CD4-positive, CD25-positive, alpha-beta regulatory T cell (primary cell): Measurements from ENCODE around the gene APOL1. TPM values are rescaled to one million over a fixed set of nuclear protein-coding genes. Genes with fewer than 3 reads are reported as not detected.
A peak's percentile ranks its signal among the peaks of the same experiment; 100 is the strongest.

Experiments used
- ATAC-seq, 2 donors: fragments of 150-1000 bp; cut with Tn5 transposase; one replicate each; pipeline ENCODE4 v1.10.0; 2021; ENCODE audit warnings: low read depth in 2 of 2, moderate number of reproducible peaks in 2 of 2, moderate library complexity in 1 of 2
- DNase-seq, 3 donors: peaks; one replicate each; pipeline versions ENCODE4 v3.0.0 to v3.0.0-alpha.2; 2012 to 2022; ENCODE audit warnings: mixed read lengths in 1 of 3
- H3K27ac ChIP-seq: one replicate; pipeline ENCODE4 v1.7.0; 2013; ENCODE audit warnings: mild to moderate bottlenecking, low read length; ENCODE audit not compliant: insufficient read depth, poor library complexity, severe bottlenecking
- H3K27me3 ChIP-seq: one replicate; pipeline ENCODE4 v1.7.0; 2013; ENCODE audit warnings: low read length; ENCODE audit not compliant: control insufficient read depth, insufficient read depth
- H3K36me3 ChIP-seq: one replicate; pipeline ENCODE4 v1.7.0; 2013; ENCODE audit warnings: mild to moderate bottlenecking, low read length, moderate library complexity; ENCODE audit not compliant: control insufficient read depth, insufficient read depth
- H3K4me1 ChIP-seq: 2 replicates; pipeline ENCODE4 v1.7.0; 2013; ENCODE audit warnings: mild to moderate bottlenecking, low read length; ENCODE audit not compliant: insufficient read depth, control insufficient read depth, poor library complexity, severe bottlenecking
- H3K4me3 ChIP-seq: one replicate; pipeline ENCODE4 v1.7.0; 2013; ENCODE audit warnings: low read depth, mild to moderate bottlenecking, low read length, moderate library complexity
- H3K9me3 ChIP-seq, 2 experiments: 1 replicate in 1 of 2; 2 replicates in 1 of 2; pipeline ENCODE4 v1.7.0; 2013; ENCODE audit warnings: low read length in 2 of 2, mild to moderate bottlenecking in 1 of 2, moderate library complexity in 1 of 2; ENCODE audit not compliant: control insufficient read depth in 2 of 2
- H3K27ac Mint-ChIP-seq, 3 donors: one replicate each; pipeline ENCODE4 v1.8.0; 2020 to 2022; ENCODE audit warnings: mild to moderate bottlenecking in 3 of 3, mixed read lengths in 3 of 3, moderate library complexity in 2 of 3
- H3K27me3 Mint-ChIP-seq: one replicate; pipeline ENCODE4 v1.8.0; 2022; ENCODE audit warnings: mild to moderate bottlenecking, mixed read lengths
- H3K36me3 Mint-ChIP-seq: one replicate; pipeline ENCODE4 v1.8.0; 2020; ENCODE audit warnings: mixed read lengths
- H3K4me1 Mint-ChIP-seq, 4 donors: one replicate each; pipeline ENCODE4 v1.8.0; 2020 to 2022; ENCODE audit warnings: mixed read lengths in 4 of 4, mild to moderate bottlenecking in 1 of 4
- H3K4me3 Mint-ChIP-seq, 4 donors: one replicate each; pipeline ENCODE4 v1.8.0; 2020 to 2022; ENCODE audit warnings: mild to moderate bottlenecking in 4 of 4, mixed read lengths in 4 of 4, moderate library complexity in 3 of 4
- H3K9me3 Mint-ChIP-seq, 7 donors: one replicate each; pipeline ENCODE4 v1.8.0; 2020 to 2022; ENCODE audit warnings: mixed read lengths in 7 of 7, mild to moderate bottlenecking in 3 of 7, moderate library complexity in 2 of 7
- polyA plus RNA-seq, 4 donors: library from polyadenylated mRNA; unstranded; fragments of 300-500 nt; fragmentation: Illumina TruSeq; gene quantifications; one replicate each; pipeline ENCODE4 v1.2.3, GENCODE V29; 2021
- total RNA-seq: library from RNA; stranded (reverse); gene quantifications from one replicate; pipeline ENCODE4 v1.2.3, GENCODE V29; 2022

APOL1 gene
- total and polyA plus RNA-seq, 5 donors from 2014 or later: 6.3 to 16.8 (median 7.6) TPM

GRCh38 chr22:36293606-36294292 is 40.8 kb downstream of the APOL1 start:
- DNase-seq: no peak
- Mint-ChIP-seq H3K9me3 (peaks cover 0 to 5% (median 0%) of the 10 kb centered on the region in 7 donors), H3K27ac (peak overlapping the region in 1 of 3 donors; percentile 38), H3K36me3 (peaks cover 53% of the 10 kb centered on the region), H3K4me3 (no peak overlapping the region), H3K4me1 (peaks cover 0 to 30% (median 16%) of the 10 kb centered on the region in 4 donors), H3K27me3 (peaks cover 6% of the 10 kb centered on the region)
- Histone ChIP-seq H3K9me3 (no peaks in the 10 kb centered on the region), H3K4me3 (no peak overlapping the region), H3K4me1 (peaks cover 23% of the 10 kb centered on the region), H3K36me3 (peaks cover 85% of the 10 kb centered on the region), H3K27ac (no peak overlapping the region), H3K27me3 (no peaks in the 10 kb centered on the region)
- ATAC-seq: no peak

- Mint-ChIP-seq H3K27ac (peak overlapping the region in 1 of 3 donors; percentile 38), H3K4me3 (peak overlapping the region in 2 of 4 donors; percentile 19 to 47), H3K36me3 (peaks cover 53% of the 10 kb centered on the region), H3K4me1 (peaks cover 0 to 29% (median 16%) of the 10 kb centered on the region in 4 donors), H3K27me3 (peaks cover 6% of the 10 kb centered on the region), H3K9me3 (peaks cover 0 to 5% (median 0%) of the 10 kb centered on the region in 7 donors)
- Histone ChIP-seq H3K9me3 (no peaks in the 10 kb centered on the region), H3K36me3 (peaks cover 85% of the 10 kb centered on the region), H3K27ac (no peak overlapping the region), H3K27me3 (no peaks in the 10 kb centered on the region), H3K4me1 (peaks cover 19% of the 10 kb centered on the region), H3K4me3 (no peak overlapping the region)
- ATAC-seq (no peak), DNase-seq (no peak)
Observed at GRCh38 chr22:36294293-36294620, 41.3 kb downstream of the APOL1 start.

- peaks cover 4% of the 10 kb centered on the region for H3K27me3 Mint-ChIP-seq
- Histone ChIP-seq H3K27ac (no peak overlapping the region), H3K36me3 (peaks cover 85% of the 10 kb centered on the region), H3K4me3 (no peak overlapping the region), H3K4me1 (peaks cover 13% of the 10 kb centered on the region), H3K27me3 (no peaks in the 10 kb centered on the region), H3K9me3 (no peaks in the 10 kb centered on the region)
- peaks cover 0 to 3% (median 0%) of the 10 kb centered on the region in 7 donors for H3K9me3 Mint-ChIP-seq
- peaks cover 0 to 24% (median 13%) of the 10 kb centered on the region in 4 donors for H3K4me1 Mint-ChIP-seq
- DNase-seq (no peak), ATAC-seq (no peak)
- H3K4me3 Mint-ChIP-seq: peak overlapping the region in 1 of 4 donors; percentile 47
- peaks cover 49% of the 10 kb centered on the region for H3K36me3 Mint-ChIP-seq
- H3K27ac Mint-ChIP-seq: no peak overlapping the region
Observed at GRCh38 chr22:36294801-36295200, 41.9 kb downstream of the APOL1 start.

- Histone ChIP-seq H3K27me3 (no peaks in the 10 kb centered on the region), H3K9me3 (no peaks in the 10 kb centered on the region), H3K4me3 (no peak overlapping the region), H3K27ac (no peak overlapping the region), H3K36me3 (peaks cover 88% of the 10 kb centered on the region), H3K4me1 (peaks cover 11% of the 10 kb centered on the region)
- peaks cover 46% of the 10 kb centered on the region for H3K36me3 Mint-ChIP-seq
- H3K27ac Mint-ChIP-seq: peak overlapping the region in 1 of 3 donors; percentile 71
- H3K4me3 Mint-ChIP-seq: peak overlapping the region in 1 of 4 donors; percentile 22
- peaks cover 0 to 20% (median 9%) of the 10 kb centered on the region in 4 donors for H3K4me1 Mint-ChIP-seq
- ATAC-seq (no peak), DNase-seq (no peak)
- peaks cover 0 to 3% (median 0%) of the 10 kb centered on the region in 7 donors for H3K9me3 Mint-ChIP-seq
- no peaks in the 10 kb centered on the region for H3K27me3 Mint-ChIP-seq
Observed at GRCh38 chr22:36295247-36295646, 42.3 kb downstream of the APOL1 start.

GRCh38 chr22:36296690-36297089 is 43.8 kb downstream of the APOL1 start:
- peak overlapping the region in 1 of 4 donors; percentile 4 for H3K4me3 Mint-ChIP-seq
- H3K27ac Mint-ChIP-seq: peak overlapping the region in 1 of 3 donors; percentile 38
- peaks cover 53% of the 10 kb centered on the region for H3K36me3 Mint-ChIP-seq

GRCh38 chr22:36297568-36297967 is 44.6 kb downstream of the APOL1 start:
- Mint-ChIP-seq H3K27ac (peak overlapping the region in 2 of 3 donors; percentile 38 to 62), H3K9me3 (no peaks in the 10 kb centered on the region), H3K27me3 (no peaks in the 10 kb centered on the region), H3K4me1 (peaks cover 0 to 18% (median 10%) of the 10 kb centered on the region in 4 donors), H3K4me3 (peak overlapping the region in 2 of 4 donors; percentile 4 to 13), H3K36me3 (peaks cover 47% of the 10 kb centered on the region)
- Histone ChIP-seq H3K27me3 (no peaks in the 10 kb centered on the region), H3K9me3 (no peaks in the 10 kb centered on the region), H3K36me3 (peaks cover 100% of the 10 kb centered on the region), H3K4me3 (no peak overlapping the region), H3K4me1 (peaks cover 9% of the 10 kb centered on the region), H3K27ac (no peak overlapping the region)
- no peak for ATAC-seq
- no peak for DNase-seq

More at GRCh38 chr22:36296690-36297089, 43.8 kb downstream of the APOL1 start:
- Mint-ChIP-seq H3K27me3 (no peaks in the 10 kb centered on the region), H3K9me3 (peaks cover 0 to 3% (median 0%) of the 10 kb centered on the region in 7 donors), H3K4me1 (peaks cover 0 to 19% (median 12%) of the 10 kb centered on the region in 4 donors)
- Histone ChIP-seq H3K4me1 (peaks cover 11% of the 10 kb centered on the region), H3K4me3 (no peak overlapping the region), H3K9me3 (no peaks in the 10 kb centered on the region), H3K36me3 (peaks cover 100% of the 10 kb centered on the region), H3K27me3 (no peaks in the 10 kb centered on the region), H3K27ac (no peak overlapping the region)
- ATAC-seq: no peak
- DNase-seq: no peak

GRCh38 chr22:36298118-36298517 is 45.2 kb downstream of the APOL1 start:
- Mint-ChIP-seq H3K9me3 (peaks cover 0 to 3% (median 0%) of the 10 kb centered on the region in 7 donors), H3K4me3 (no peak overlapping the region), H3K27ac (peak overlapping the region in 2 of 3 donors; percentile 52 to 62), H3K36me3 (peaks cover 43% of the 10 kb centered on the region), H3K27me3 (no peaks in the 10 kb centered on the region), H3K4me1 (peaks cover 0 to 14% (median 9%) of the 10 kb centered on the region in 4 donors)
- H3K4me1 ChIP-seq: peaks cover 4% of the 10 kb centered on the region
- H3K4me3 ChIP-seq: no peak overlapping the region
- H3K27ac ChIP-seq: no peak overlapping the region
- peaks cover 100% of the 10 kb centered on the region for H3K36me3 ChIP-seq
- H3K27me3 ChIP-seq: no peaks in the 10 kb centered on the region
- ATAC-seq: no peak
- no peak for DNase-seq
- H3K9me3 ChIP-seq: no peaks in the 10 kb centered on the region

GRCh38 chr22:36298601-36299000 is 45.7 kb downstream of the APOL1 start:
- Histone ChIP-seq H3K9me3 (no peaks in the 10 kb centered on the region), H3K27ac (no peak overlapping the region), H3K36me3 (peaks cover 99% of the 10 kb centered on the region), H3K4me1 (no peaks in the 10 kb centered on the region), H3K4me3 (no peak overlapping the region), H3K27me3 (no peaks in the 10 kb centered on the region)
- Mint-ChIP-seq H3K36me3 (peaks cover 39% of the 10 kb centered on the region), H3K4me1 (peaks cover 0 to 14% (median 9%) of the 10 kb centered on the region in 4 donors), H3K27ac (no peak overlapping the region), H3K9me3 (peaks cover 0 to 3% (median 0%) of the 10 kb centered on the region in 7 donors), H3K27me3 (no peaks in the 10 kb centered on the region), H3K4me3 (no peak overlapping the region)
- DNase-seq (no peak), ATAC-seq (no peak)
